Measurements from ENCODE around the gene IGF1R. TPM values are rescaled to one million over a fixed set of nuclear protein-coding genes. Genes with fewer than 3 reads are reported as not detected.

IGF1R gene
- total RNA-seq, 1 donor from 2014 or later: 62.7 TPM

- Histone ChIP-seq H3K36me3 (ENCODE audit: control insufficient read depth, insufficient read depth, low read length) (no peaks in the 10 kb centered on the region), H3K4me3 (ENCODE audit: low read depth, low read length) (no peak overlapping the region), H3K27me3 (ENCODE audit: control insufficient read depth, insufficient read depth, low read length) (no peaks in the 10 kb centered on the region)
- DNase-seq (ENCODE audit: low read depth): no peak
- TF ChIP-seq CTCF (IDR thresholded peaks at IDR 0.05; ENCODE audit: insufficient read depth, low read length, poor library complexity, severe bottlenecking): no peak
Measured at GRCh38 chr15:98744506-98744905, 96.2 kb downstream of the IGF1R start.

GRCh38 chr15:98745179-98745578 is 96.8 kb downstream of the IGF1R start:
- Histone ChIP-seq H3K4me3 (ENCODE audit: low read depth, low read length) (no peak overlapping the region), H3K27me3 (ENCODE audit: control insufficient read depth, insufficient read depth, low read length) (no peaks in the 10 kb centered on the region), H3K36me3 (ENCODE audit: control insufficient read depth, insufficient read depth, low read length) (no peaks in the 10 kb centered on the region)
- DNase-seq (ENCODE audit: low read depth): no peak
- TF ChIP-seq CTCF (IDR thresholded peaks at IDR 0.05; ENCODE audit: insufficient read depth, low read length, poor library complexity, severe bottlenecking): no peak

- Histone ChIP-seq H3K4me3 (ENCODE audit: low read depth, low read length) (no peak overlapping the region), H3K36me3 (ENCODE audit: control insufficient read depth, insufficient read depth, low read length) (no peaks in the 10 kb centered on the region), H3K27me3 (ENCODE audit: control insufficient read depth, insufficient read depth, low read length) (no peaks in the 10 kb centered on the region)
- TF ChIP-seq CTCF (IDR thresholded peaks at IDR 0.05; ENCODE audit: insufficient read depth, low read length, poor library complexity, severe bottlenecking): no peak
- DNase-seq (ENCODE audit: low read depth): no peak
Measured at GRCh38 chr15:98745650-98746374, 97.5 kb downstream of the IGF1R start.

- H3K36me3 ChIP-seq (ENCODE audit: control insufficient read depth, insufficient read depth, low read length): no peaks in the 10 kb centered on the region
- H3K27me3 ChIP-seq (ENCODE audit: control insufficient read depth, insufficient read depth, low read length): no peaks in the 10 kb centered on the region
- no peak overlapping the region for H3K4me3 ChIP-seq (ENCODE audit: low read depth, low read length)
- DNase-seq (ENCODE audit: low read depth): no peak
- TF ChIP-seq CTCF (IDR thresholded peaks at IDR 0.05; ENCODE audit: insufficient read depth, low read length, poor library complexity, severe bottlenecking): no peak
Measured at GRCh38 chr15:98746375-98747155, 98.2 kb downstream of the IGF1R start.

GRCh38 chr15:98751767-98752166 is 103.4 kb downstream of the IGF1R start:
- no peak for DNase-seq (ENCODE audit: low read depth)
- Histone ChIP-seq H3K4me3 (ENCODE audit: low read depth, low read length) (no peak overlapping the region), H3K27me3 (ENCODE audit: control insufficient read depth, insufficient read depth, low read length) (no peaks in the 10 kb centered on the region), H3K36me3 (ENCODE audit: control insufficient read depth, insufficient read depth, low read length) (no peaks in the 10 kb centered on the region)
- TF ChIP-seq CTCF (IDR thresholded peaks at IDR 0.05; ENCODE audit: insufficient read depth, low read length, poor library complexity, severe bottlenecking): no peak
